Measurements from ENCODE around the gene PIN4.
"Not testable (repeated sequence)": the region's sequence is repeated elsewhere in the genome, so short reads cannot be mapped to it uniquely, and the experiment has no call there.

- not testable (repeated sequence) for TF ChIP-seq CTCF, EP300, POLR2A (IDR thresholded peaks at IDR 0.05)
Measured at GRCh38 chrX:72176289-72176688, 5.3 kb upstream of the PIN4 start.
